Neutrophil (primary cell): ENCODE results near the gene CTRL.

Experiments used
- H3K27ac ChIP-seq: fragments of 200-600 bp; sonication (generic); 2 replicates; pipeline ENCODE4 v1.5.1; 2016; ENCODE audit warnings: mild to moderate bottlenecking, moderate library complexity
- H3K27me3 ChIP-seq: fragments of 200-600 bp; sonication (generic); 2 replicates; pipeline ENCODE4 v1.6.0; 2016; ENCODE audit warnings: mild to moderate bottlenecking
- H3K36me3 ChIP-seq: fragments of 200-600 bp; sonication (generic); 2 replicates; pipeline ENCODE4 v1.5.1; 2017
- H3K4me1 ChIP-seq, 2 experiments: fragments of 200-600 bp in 1 of 2; sonication (generic) in 1 of 2; 1 replicate in 1 of 2; 2 replicates in 1 of 2; pipeline versions ENCODE4 v1.5.1 to v1.6.1; 2013 to 2016; ENCODE audit warnings: low read depth in 1 of 2, low read length in 1 of 2, mild to moderate bottlenecking in 1 of 2, moderate library complexity in 1 of 2; ENCODE audit not compliant: control insufficient read depth in 1 of 2, insufficient read depth in 1 of 2
- H3K4me3 ChIP-seq, 2 experiments: fragments of 200-600 bp in 1 of 2; sonication (generic) in 1 of 2; 1 replicate in 1 of 2; 2 replicates in 1 of 2; pipeline ENCODE4 v1.5.1; 2013 to 2016; ENCODE audit warnings: low read depth in 1 of 2, low read length in 1 of 2, mild to moderate bottlenecking in 1 of 2, moderate library complexity in 1 of 2
- H3K9me3 ChIP-seq: fragments of 200-600 bp; sonication (generic); 2 replicates; pipeline ENCODE4 v1.5.1; 2016
- CTCF ChIP-seq: fragments of 200-600 bp; sonication (generic); IDR thresholded peaks from 2 replicates; pipeline ENCODE4 v1.5.1; 2016; ENCODE audit warnings: antibody characterized with exemption

CTRL gene

GRCh38 chr16:67957622-67958021, 26.0 kb upstream of the CTRL start:
- TF ChIP-seq CTCF: no peak
- H3K4me3 ChIP-seq: no peak overlapping the region
- H3K36me3 ChIP-seq: peaks cover 16% of the 10 kb centered on the region
- no peaks in the 10 kb centered on the region for H3K27me3 ChIP-seq
- no peaks in the 10 kb centered on the region for H3K4me1 ChIP-seq
- H3K9me3 ChIP-seq: no peaks in the 10 kb centered on the region
- no peak overlapping the region for H3K27ac ChIP-seq

- no peak for TF ChIP-seq CTCF
- H3K27ac ChIP-seq: no peak overlapping the region
- H3K27me3 ChIP-seq: no peaks in the 10 kb centered on the region
- no peak overlapping the region for H3K4me3 ChIP-seq
- peaks cover 34% of the 10 kb centered on the region for H3K36me3 ChIP-seq
- H3K4me1 ChIP-seq: no peaks in the 10 kb centered on the region
- no peaks in the 10 kb centered on the region for H3K9me3 ChIP-seq
These were observed 22.9 kb upstream of the CTRL start for GRCh38 chr16:67954421-67955196.

GRCh38 chr16:67953641-67954375, 22.1 kb upstream of the CTRL start:
- Histone ChIP-seq H3K9me3 (no peaks in the 10 kb centered on the region), H3K27me3 (no peaks in the 10 kb centered on the region), H3K36me3 (peaks cover 34% of the 10 kb centered on the region), H3K27ac (no peak overlapping the region), H3K4me3 (no peak overlapping the region), H3K4me1 (no peaks in the 10 kb centered on the region)
- no peak for TF ChIP-seq CTCF

GRCh38 chr16:67951485-67951884, 19.8 kb upstream of the CTRL start:
- no peak overlapping the region for H3K27ac ChIP-seq
- no peaks in the 10 kb centered on the region for H3K9me3 ChIP-seq
- no peak for TF ChIP-seq CTCF
- H3K4me3 ChIP-seq: no peak overlapping the region
- H3K27me3 ChIP-seq: no peaks in the 10 kb centered on the region
- H3K4me1 ChIP-seq: no peaks in the 10 kb centered on the region
- peaks cover 46% of the 10 kb centered on the region for H3K36me3 ChIP-seq

- peaks cover 57% of the 10 kb centered on the region for H3K36me3 ChIP-seq
- H3K27ac ChIP-seq: no peak overlapping the region
These were observed 18.7 kb upstream of the CTRL start for GRCh38 chr16:67950335-67950843.

More at GRCh38 chr16:67950335-67950843, 18.7 kb upstream of the CTRL start:
- no peaks in the 10 kb centered on the region for H3K9me3 ChIP-seq
- H3K4me3 ChIP-seq: no peak overlapping the region
- H3K4me1 ChIP-seq: no peaks in the 10 kb centered on the region
- TF ChIP-seq CTCF: no peak
- H3K27me3 ChIP-seq: no peaks in the 10 kb centered on the region
